ELF-1 (cell line): ENCODE results near the gene NMU.
A peak's percentile ranks its signal among the peaks of the same experiment; 100 is the strongest.
"Not testable (repeated sequence)": the region's sequence is repeated elsewhere in the genome, so short reads cannot be mapped to it uniquely, and the experiment has no call there.

ENCODE experiments used
- DNase-seq: peaks from one replicate; pipeline ENCODE4 v3.0.0-alpha.2; 2016; ENCODE audit warnings: low read depth, low spot score

Gene NMU

GRCh38 chr4:55560096-55560495 lies 76.0 kb downstream of the NMU start:
- no peak for DNase-seq

GRCh38 chr4:55554453-55555030 lies 81.6 kb downstream of the NMU start:
- DNase-seq = no peak

GRCh38 chr4:55553441-55554201 lies 82.5 kb downstream of the NMU start:
- peak; percentile 4 for DNase-seq

- DNase-seq = not testable (repeated sequence)
These were observed 84.1 kb downstream of the NMU start for GRCh38 chr4:55551964-55552363.

GRCh38 chr4:55549888-55550287 lies 86.2 kb downstream of the NMU start:
- no peak for DNase-seq

DNA sequence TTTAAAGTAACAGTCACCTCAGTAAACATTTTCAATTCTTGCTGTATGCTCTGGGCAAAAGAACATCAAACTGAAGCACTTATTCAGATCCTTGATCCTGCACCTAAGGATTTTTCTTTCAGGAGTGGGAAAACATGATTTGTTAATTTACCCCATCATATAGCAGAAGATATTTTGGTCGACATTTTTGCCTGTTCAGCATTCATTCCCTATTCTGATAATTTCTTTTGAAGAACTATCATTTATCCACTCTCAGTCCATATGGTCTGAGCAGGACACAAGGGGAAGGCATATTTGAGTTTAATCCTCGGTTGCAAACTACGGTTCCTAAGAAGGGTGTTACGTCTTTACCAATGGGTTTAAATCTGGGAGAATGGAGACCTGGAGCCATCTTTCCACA lies 88.2 kb downstream of the NMU start:
- DNase-seq = no peak

DNA sequence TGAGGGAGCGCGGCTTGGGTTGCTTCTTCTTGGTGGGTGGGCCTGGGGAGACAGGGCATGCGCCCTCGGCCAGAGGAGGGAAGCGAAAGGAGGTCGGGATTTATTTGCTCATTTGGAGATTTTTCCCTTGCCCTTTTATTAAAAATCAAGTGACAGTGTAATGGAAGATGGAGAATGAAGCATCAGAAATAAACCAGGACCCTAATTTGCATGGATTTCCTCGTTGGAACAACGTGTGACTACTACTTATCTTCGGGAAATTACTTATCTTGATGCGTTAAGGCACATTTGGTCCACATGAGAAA lies 88.7 kb downstream of the NMU start:
- no peak for DNase-seq

DNA sequence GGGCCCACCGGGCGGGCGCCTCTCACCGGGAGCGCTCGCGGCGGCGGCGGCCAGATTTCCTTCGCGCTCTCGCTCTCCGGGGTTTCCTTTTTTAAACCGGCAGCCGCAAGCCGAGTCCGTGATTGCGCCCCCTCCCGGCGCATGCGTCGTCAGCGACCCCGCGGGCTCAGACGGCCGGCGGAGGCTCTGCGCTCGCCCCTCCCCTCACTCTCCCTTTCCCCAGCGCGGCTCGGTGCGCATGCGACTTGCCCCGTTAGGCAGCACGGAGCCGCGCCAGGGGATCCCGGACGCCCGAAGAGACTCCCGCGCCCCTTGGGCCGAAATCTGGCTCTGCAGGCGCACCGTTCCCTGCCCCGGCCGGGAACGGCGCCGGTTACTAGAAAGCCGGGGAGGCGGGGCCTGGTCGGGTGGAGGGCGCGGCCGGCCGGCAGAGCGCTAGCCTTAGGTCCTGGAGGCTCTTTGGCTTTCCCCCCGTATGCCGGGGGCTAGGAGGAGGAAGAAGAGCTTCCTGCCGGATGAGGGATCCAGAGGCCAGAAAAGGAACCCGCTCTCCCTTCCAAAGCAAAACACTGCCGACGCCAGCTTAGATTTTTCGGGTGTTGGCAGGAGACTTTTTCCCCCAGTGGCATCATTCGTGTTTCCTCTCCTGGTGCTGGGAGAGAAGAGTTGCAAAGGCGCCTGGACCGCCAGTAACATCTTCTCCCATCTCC lies 89.2 kb downstream of the NMU start, which contains the start of gene CLOCK:
Gene CLOCK, minus strand, starts transcription at position 154 of the 710 bp plus-strand sequence. CDS start 64,124 bp downstream, outside the sequence.
- peak; percentile 96 for DNase-seq

- DNase-seq = no peak
These were observed 89.7 kb downstream of the NMU start for GRCh38 chr4:55546506-55546755.

DNA sequence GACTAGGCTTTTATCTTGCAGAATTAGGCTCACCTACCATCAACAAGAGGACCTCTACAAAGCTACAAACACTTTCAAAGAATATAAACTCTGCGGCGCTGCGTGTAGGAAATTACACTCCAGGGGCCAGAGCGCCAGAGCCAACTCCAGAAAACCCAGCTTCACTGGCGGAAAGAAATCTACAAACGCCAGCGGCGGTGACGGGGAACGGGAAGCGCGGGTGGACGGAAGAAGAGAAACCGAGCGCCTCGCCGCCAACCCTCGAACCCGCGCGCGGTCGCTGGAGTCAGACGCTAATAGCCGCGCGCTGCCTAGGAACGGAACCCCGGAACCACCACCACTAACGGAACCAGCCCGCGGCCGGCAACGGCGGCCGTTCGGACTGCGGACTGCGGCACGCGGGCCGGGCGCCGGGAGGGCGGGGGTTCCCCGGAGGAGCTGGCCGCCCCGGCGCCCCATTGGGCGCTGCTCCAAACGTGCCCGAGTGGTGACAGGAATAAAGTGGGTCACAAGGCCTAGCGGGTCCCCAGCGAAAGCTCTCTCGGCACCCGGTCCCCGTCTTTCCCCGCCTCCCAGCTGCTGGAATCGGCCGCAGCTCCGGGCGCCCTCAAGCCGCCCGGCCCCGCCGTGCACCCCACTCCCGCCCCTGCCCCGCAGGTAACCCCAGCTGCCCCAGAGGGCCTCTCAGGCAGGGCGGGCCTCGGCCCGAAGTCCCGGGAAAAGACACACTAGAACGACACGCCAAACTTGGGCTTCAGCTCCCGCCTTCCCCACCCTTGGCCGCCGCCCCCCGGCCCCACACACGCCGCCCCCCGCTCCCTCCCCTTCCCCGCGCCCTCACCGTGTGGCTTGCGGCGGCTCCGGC lies 90.2 kb downstream of the NMU start:
- peak; percentile 77 for DNase-seq
